H1 (cell line): ENCODE results near the gene TAF8. TPM values are rescaled to one million over a fixed set of nuclear protein-coding genes. Genes with fewer than 3 reads are reported as not detected.
A peak's percentile ranks its signal among the peaks of the same experiment; 100 is the strongest.

ENCODE experiments used
- CTCF ChIA-PET: fragments of 300-600 bp; sonication (Branson Sonifier 250); formaldehyde crosslinking; loops from one replicate; lab custom pipeline; 2021; ENCODE audit not compliant: partially characterized antibody; lab: Charles Lee
- POLR2A ChIA-PET: fragments of 300-600 bp; sonication (Branson Sonifier 250); formaldehyde crosslinking; loops from one replicate; lab custom pipeline; 2021; ENCODE audit warnings: inconsistent platforms; ENCODE audit not compliant: partially characterized antibody; lab: Charles Lee
- DNase-seq, 2 experiments: peaks; one replicate each; pipeline versions ENCODE4 v3.0.0 to v3.0.0-alpha.2; 2010 to 2022; ENCODE audit warnings: low spot score in 2 of 2, low read depth in 1 of 2, mixed read lengths in 1 of 2
- FAIRE-seq: peaks from 2 replicates; lab custom pipeline; 2011; peaks lifted over from hg19 to GRCh38; lab: Jason Lieb, UNC
- H2AFZ ChIP-seq: 2 replicates; pipeline ENCODE4 v1.8.1; 2012; ENCODE audit warnings: low read length, inconsistent platforms
- H2AK5ac ChIP-seq: 2 replicates; pipeline ENCODE4 v1.6.1; 2013; ENCODE audit warnings: low read depth, low read length
- H2BK120ac ChIP-seq: replicated peaks from 2 replicates; pipeline ENCODE3; 2013; ENCODE audit warnings: low read depth, low read length, inconsistent platforms
- H2BK12ac ChIP-seq: 2 replicates; pipeline ENCODE4 v1.6.1; 2013; ENCODE audit warnings: low read depth, low read length
- H2BK15ac ChIP-seq: 2 replicates; pipeline ENCODE4 v1.6.1; 2013; ENCODE audit warnings: low read length
- H2BK20ac ChIP-seq: 2 replicates; pipeline ENCODE4 v1.6.1; 2013; ENCODE audit warnings: low read length
- H2BK5ac ChIP-seq: 2 replicates; pipeline ENCODE4 v1.6.1; 2013; ENCODE audit warnings: low read depth, low read length
- H3K14ac ChIP-seq: 2 replicates; pipeline ENCODE4 v1.6.1; 2013; ENCODE audit warnings: inconsistent platforms; ENCODE audit not compliant: insufficient read length
- H3K18ac ChIP-seq: 2 replicates; pipeline ENCODE4 v1.6.1; 2013; ENCODE audit warnings: low read length; ENCODE audit errors: extremely low read depth
- H3K23ac ChIP-seq: 2 replicates; pipeline ENCODE4 v1.6.1; 2013; ENCODE audit warnings: inconsistent platforms; ENCODE audit not compliant: insufficient read length
- H3K23me2 ChIP-seq: 2 replicates; pipeline ENCODE4 v1.6.1; 2013; ENCODE audit warnings: low read depth, low read length
- H3K27ac ChIP-seq: 2 replicates; pipeline ENCODE4 v1.6.1; 2011; ENCODE audit warnings: low read depth, low read length, inconsistent platforms
- H3K27me3 ChIP-seq, 4 experiments: replicated peaks in 1 of 4; 1 replicate in 1 of 4; 2 replicates in 3 of 4; pipeline versions ENCODE4 v1.6.1 to v1.8.1; 2011 to 2013; ENCODE audit warnings: low read length in 3 of 4, mild to moderate bottlenecking in 3 of 4, inconsistent platforms in 2 of 4, mixed read lengths in 2 of 4, moderate library complexity in 1 of 4; ENCODE audit not compliant: control insufficient read depth in 3 of 4, insufficient read depth in 3 of 4; ENCODE audit errors: extremely low read depth in 1 of 4
- H3K36me3 ChIP-seq, 4 experiments: 2 replicates each; pipeline versions ENCODE4 v1.6.1 to v1.8.1; 2011 to 2013; ENCODE audit warnings: mild to moderate bottlenecking in 4 of 4, low read length in 3 of 4, moderate library complexity in 2 of 4, control low read depth in 1 of 4, inconsistent platforms in 1 of 4; ENCODE audit not compliant: insufficient read depth in 4 of 4, control insufficient read depth in 2 of 4
- H3K4ac ChIP-seq: replicated peaks from 2 replicates; pipeline ENCODE3; 2013; ENCODE audit warnings: low read length, low read depth, mixed read lengths, inconsistent platforms; ENCODE audit not compliant: insufficient read length
- H3K4me1 ChIP-seq, 4 experiments: replicated peaks in 1 of 4; 1 replicate in 1 of 4; 2 replicates in 3 of 4; pipeline versions ENCODE4 v1.6.1 to v1.8.1; 2011 to 2013; ENCODE audit warnings: low read length in 3 of 4, inconsistent platforms in 2 of 4, mixed read lengths in 1 of 4; ENCODE audit not compliant: insufficient read depth in 4 of 4, control insufficient read depth in 3 of 4
- H3K4me2 ChIP-seq, 2 experiments: 2 replicates each; pipeline versions ENCODE4 v1.6.1 to v1.8.1; 2011 to 2013; ENCODE audit warnings: low read depth in 2 of 2, low read length in 2 of 2, control low read depth in 1 of 2, inconsistent platforms in 1 of 2, mild to moderate bottlenecking in 1 of 2; ENCODE audit not compliant: insufficient read depth in 1 of 2
- H3K4me3 ChIP-seq, 4 experiments: fragments of 200-600, 300-600 bp in 1 of 4; sonication (generic), shearing (Covaris generic), sonication (Bioruptor Twin) in 1 of 4; 2 replicates each; pipeline versions ENCODE4 v1.5.1 to v1.8.1; 2011 to 2016; ENCODE audit warnings: low read length in 4 of 4, low read depth in 3 of 4, control low read depth in 2 of 4, inconsistent platforms in 2 of 4, mild to moderate bottlenecking in 2 of 4, mixed read lengths in 1 of 4, moderate library complexity in 1 of 4; ENCODE audit not compliant: insufficient read depth in 2 of 4; ENCODE audit errors: extremely low read depth in 1 of 4
- H3K56ac ChIP-seq: replicated peaks from 2 replicates; pipeline ENCODE3; 2013; ENCODE audit warnings: low read depth, mild to moderate bottlenecking, mixed read lengths, low read length, inconsistent platforms; ENCODE audit not compliant: insufficient read length
- H3K79me1 ChIP-seq: 2 replicates; pipeline ENCODE4 v1.6.1; 2013; ENCODE audit warnings: low read depth, low read length, control low read depth
- H3K79me2 ChIP-seq, 2 experiments: 2 replicates each; pipeline versions ENCODE4 v1.6.1 to v1.8.1; 2012 to 2013; ENCODE audit warnings: low read length in 2 of 2, mild to moderate bottlenecking in 2 of 2, inconsistent platforms in 1 of 2; ENCODE audit not compliant: insufficient read depth in 2 of 2, control insufficient read depth in 1 of 2
- H3K9ac ChIP-seq, 4 experiments: replicated peaks in 1 of 4; 1 replicate in 1 of 4; 2 replicates in 3 of 4; pipeline versions ENCODE4 v1.6.1 to v1.8.1; 2011 to 2013; ENCODE audit warnings: low read depth in 3 of 4, low read length in 3 of 4, control low read depth in 2 of 4, mild to moderate bottlenecking in 2 of 4, moderate library complexity in 2 of 4, inconsistent platforms in 1 of 4; ENCODE audit errors: extremely low read depth in 1 of 4
- H3K9me3 ChIP-seq, 2 experiments: 2 replicates each; pipeline versions ENCODE4 v1.6.1 to v1.8.1; 2012 to 2013; ENCODE audit warnings: mild to moderate bottlenecking in 2 of 2, moderate library complexity in 2 of 2, control low read depth in 1 of 2, inconsistent platforms in 1 of 2, low read depth in 1 of 2, low read length in 1 of 2, mixed read lengths in 1 of 2; ENCODE audit not compliant: insufficient read depth in 2 of 2
- H4K20me1 ChIP-seq, 2 experiments: replicated peaks in 1 of 2; 2 replicates each; pipeline versions ENCODE3 to v1.8.1; 2011 to 2013; ENCODE audit warnings: inconsistent platforms in 2 of 2, low read length in 2 of 2, mild to moderate bottlenecking in 1 of 2; ENCODE audit not compliant: insufficient read depth in 2 of 2, control insufficient read depth in 1 of 2
- H4K5ac ChIP-seq: 2 replicates; pipeline ENCODE4 v1.6.1; 2013; ENCODE audit warnings: low read length, low read depth, mixed read lengths, inconsistent platforms; ENCODE audit not compliant: insufficient read length
- H4K8ac ChIP-seq: 2 replicates; pipeline ENCODE4 v1.8.0; 2013; ENCODE audit warnings: mild to moderate bottlenecking, moderate library complexity, low read length, inconsistent platforms; ENCODE audit not compliant: insufficient read depth; ENCODE audit errors: extremely low read depth
- H4K91ac ChIP-seq: replicated peaks from 2 replicates; pipeline ENCODE3; 2013; ENCODE audit warnings: low read length, mixed read lengths, inconsistent platforms; ENCODE audit not compliant: insufficient read length
- CBX8 ChIP-seq: fragments of 300-800, 300-1000 bp; sonication (generic); IDR thresholded peaks from 2 replicates; pipeline ENCODE4 v1.7.1; 2016; ENCODE audit warnings: low read depth, low read length, borderline replicate concordance
- CHD1 ChIP-seq: IDR thresholded peaks from 2 replicates; pipeline ENCODE4 v1.6.1; 2012; ENCODE audit warnings: low read depth, low read length, improper control_type of control experiment
- CHD2 ChIP-seq: IDR thresholded peaks from 2 replicates; pipeline ENCODE4 v1.6.1; 2012; ENCODE audit warnings: low read length, improper control_type of control experiment
- EP300 ChIP-seq, 2 experiments: IDR thresholded peaks; 1 replicate in 1 of 2; 2 replicates in 1 of 2; pipeline ENCODE4 v1.6.1; 2011 to 2012; ENCODE audit warnings: low read depth in 2 of 2, low read length in 2 of 2, mild to moderate bottlenecking in 2 of 2, borderline replicate concordance in 1 of 2, inconsistent platforms in 1 of 2, moderate library complexity in 1 of 2
- HDAC2 ChIP-seq, 2 experiments: fragments of 300-600 bp in 1 of 2; sonication (generic) in 1 of 2; IDR thresholded peaks; 2 replicates each; pipeline ENCODE4 v1.6.1; 2011 to 2012; ENCODE audit warnings: low read depth in 2 of 2, low read length in 2 of 2, mild to moderate bottlenecking in 2 of 2, moderate library complexity in 2 of 2, borderline replicate concordance in 1 of 2, inconsistent platforms in 1 of 2
- KDM5A ChIP-seq: fragments of 200-600 bp; IDR thresholded peaks from 2 replicates; pipeline ENCODE4 v1.7.1; 2012; ENCODE audit warnings: mild to moderate bottlenecking, low read length, inconsistent platforms, mixed read lengths
- PHF8 ChIP-seq: fragments of 200-600 bp; sonication (generic); conservative IDR thresholded peaks from 2 replicates; pipeline ENCODE4 v1.7.1; 2012; ENCODE audit warnings: low read depth, mild to moderate bottlenecking, inconsistent platforms, low read length, moderate library complexity
- RBBP5 ChIP-seq: IDR thresholded peaks from 2 replicates; pipeline ENCODE4 v1.7.1; 2012; ENCODE audit warnings: low read depth, mild to moderate bottlenecking, inconsistent platforms, low read length, moderate library complexity, borderline replicate concordance
- SAP30 ChIP-seq: fragments of 300-600 bp; sonication (generic); IDR thresholded peaks from 2 replicates; pipeline ENCODE4 v1.7.1; 2012; ENCODE audit warnings: low read length, moderate library complexity, mild to moderate bottlenecking, inconsistent platforms; ENCODE audit not compliant: insufficient read depth, insufficient replicate concordance
- TAF1 ChIP-seq: IDR thresholded peaks from 2 replicates; pipeline ENCODE4 v1.6.1; 2011; ENCODE audit warnings: mild to moderate bottlenecking, low read depth, low read length
- ZNF274 ChIP-seq: IDR thresholded peaks from 2 replicates; pipeline ENCODE4 v1.7.0; 2012; ENCODE audit warnings: low read length, borderline replicate concordance; ENCODE audit errors: extremely low read depth
- WGBS, 2 experiments: shearing (Covaris generic) in 1 of 2; methylation state at CpG; one replicate each; pipeline versions ENCODE4 v1.1.6 to v1.1.7; 2013 to 2015; ENCODE audit warnings: low lambda C conversion rate in 2 of 2, mixed read lengths in 2 of 2, inconsistent platforms in 1 of 2, low coverage in 1 of 2, missing lambda C conversion rate in 1 of 2; ENCODE audit not compliant: insufficient replicate concordance in 2 of 2, insufficient coverage in 1 of 2, insufficient read length in 1 of 2; ENCODE audit errors: extremely low coverage in 1 of 2, missing lambda C conversion rate in 1 of 2; 5-methylcytosine and 5-hydroxymethylcytosine counted together
- polyA plus RNA-seq, 7 experiments: library from polyadenylated mRNA; depleted of rRNA in 3 of 7; stranded (reverse) in 5 of 7; unstranded in 2 of 7; fragments of >200 nt in 5 of 7; fragments of 200-250 nt in 2 of 7; gene quantifications; 1 replicate in 5 of 7; 2 replicates in 1 of 7; 4 replicates in 1 of 7; pipeline versions ENCODE4 v1.2.1 to v1.2.3, GENCODE V29; 2011 to 2013; ENCODE audit warnings: missing spikeins in 2 of 7, mixed read lengths in 2 of 7
- total RNA-seq: library from RNA; stranded (reverse); fragmentation: NEBNext Ultra II Directional; extraction: Animal tissue kit (Norgen Biotek cat#: 25700); gene quantifications from 2 replicates; pipeline ENCODE4 v1.2.1, GENCODE V29; 2021

Gene TAF8
- total and polyA plus RNA-seq, 2 of the 8 experiments (the other 6 are each of a cell fraction or from before 2014, with no cell fraction given), result 32.2 to 34.0 TPM

DNA sequence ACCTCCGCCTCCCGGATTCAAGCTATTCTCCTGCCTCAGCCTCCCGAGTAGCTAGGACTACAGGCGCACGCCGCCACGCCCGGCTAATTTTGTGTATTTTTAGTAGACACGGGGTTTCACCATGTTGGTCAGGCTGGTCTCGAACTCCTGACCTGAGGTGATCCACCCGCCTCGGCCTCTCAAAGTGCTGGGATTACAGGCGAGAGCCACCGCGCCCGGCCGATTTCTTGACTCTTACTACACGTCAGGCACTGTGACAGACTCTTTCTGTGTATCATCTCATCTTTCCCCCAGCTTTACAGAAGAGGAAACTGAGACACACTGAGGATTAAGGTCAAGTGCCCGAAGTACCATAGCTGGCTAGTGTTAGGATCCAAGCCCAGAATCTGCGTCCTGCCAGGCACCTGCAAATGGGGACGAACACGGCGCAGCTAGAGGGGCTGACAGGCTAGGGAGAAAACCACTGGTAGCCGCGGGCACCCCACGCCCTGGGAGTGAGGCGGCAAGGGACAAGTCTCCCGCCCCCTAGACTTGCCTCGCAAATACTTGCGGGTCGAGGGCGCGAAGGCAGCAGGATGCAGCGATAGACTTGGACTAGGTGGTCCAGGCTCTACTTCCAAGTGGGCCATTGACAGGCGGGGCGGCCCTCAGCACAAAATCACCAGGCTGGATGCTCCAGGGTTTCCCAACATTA lies 1.1 kb upstream of the TAF8 start:
- H2BK15ac ChIP-seq, result peak overlapping the region; percentile 40; the same call in 1 of the 2 replicates
- DNase-seq, result no peak
- TF ChIP-seq TAF1, result no peak
- TF ChIP-seq EP300 (IDR thresholded peaks at IDR 0.05; ENCODE audit: borderline replicate concordance in 1 of 2, low read depth in 2 of 2, low read length in 2 of 2), result no peak
- TF ChIP-seq HDAC2 (IDR thresholded peaks at IDR 0.05; ENCODE audit: borderline replicate concordance in 1 of 2, low read depth in 2 of 2, low read length in 2 of 2), result no peak
- no peak for TF ChIP-seq ZNF274
- TF ChIP-seq CHD1, result no peak
- no peak for TF ChIP-seq RBBP5
- TF ChIP-seq SAP30, result no peak
- no peak for TF ChIP-seq KDM5A
- TF ChIP-seq PHF8, result no peak
- TF ChIP-seq CBX8, result no peak
- TF ChIP-seq CHD2, result no peak

More for the DNA sequence above, 1.1 kb upstream of the TAF8 start:
- H3K79me1 ChIP-seq, result no peaks in the 10 kb centered on the region
- H2BK20ac ChIP-seq, result 0 out of 2 replicates have a peak overlapping the region, but pooled peaks have one; percentile 18
- H3K23ac ChIP-seq, result no peak overlapping the region
- ChIA-PET CTCF (interaction anchor here (1.0 to 11.7 kb wide), 12 partner anchors 18 to 263 kb away, joined by 3 to 219 read pairs (median 4); partner anchors contain the start of genes CCND3 and TOMM6), POLR2A (interaction anchor here (0.7 to 15.0 kb wide), 26 partner anchors 10 to 275 kb away, joined by 3 to 157 read pairs (median 4); partner anchors contain the start of genes BYSL, C6orf132, CCND3 and MED20)
- H4K5ac ChIP-seq, result no peak overlapping the region
- peaks cover 0 to 6% of the 10 kb centered on the region in 2 experiments; a peak in 1 of 4 replicates for H3K79me2 ChIP-seq
- H4K20me1 ChIP-seq, result peaks cover 2 to 9% of the 10 kb centered on the region in 2 experiments
- no peak overlapping the region for H3K9ac ChIP-seq
- no peak overlapping the region for H3K18ac ChIP-seq
- H2AK5ac ChIP-seq, result no peak overlapping the region
- H3K23me2 ChIP-seq, result peaks cover 10% of the 10 kb centered on the region
- no peak overlapping the region for H3K27ac ChIP-seq
- no peak overlapping the region for H3K14ac ChIP-seq
- peak overlapping the region; percentile 22 for H4K91ac ChIP-seq
- H3K9me3 ChIP-seq, result no peaks in the 10 kb centered on the region
- H2AFZ ChIP-seq, result no peak overlapping the region
- H3K4me2 ChIP-seq, result peak overlapping the region; percentile 82 to 93; a peak in 3 of 4 replicates
- no peak overlapping the region for H3K56ac ChIP-seq
- no peak for FAIRE-seq
- peaks cover 13 to 16% (median 14%) of the 10 kb centered on the region in 4 experiments for H3K4me1 ChIP-seq
- peak overlapping the region; percentile 85; the same call in 1 of the 2 replicates for H2BK12ac ChIP-seq
- H3K4me3 ChIP-seq, result peak overlapping the region; percentile 62 to 86 (median 77); a peak in 4 of 8 replicates
- H3K4ac ChIP-seq, result no peak overlapping the region
- H2BK120ac ChIP-seq, result no peak overlapping the region
- no peak overlapping the region for H2BK5ac ChIP-seq
- peaks cover 40 to 56% (median 50%) of the 10 kb centered on the region in 4 experiments for H3K27me3 ChIP-seq
- H4K8ac ChIP-seq, result no peak overlapping the region; the same call in 1 of the 2 replicates
- peaks cover 0 to 11% (median 6%) of the 10 kb centered on the region in 4 experiments; a peak in 5 of 8 replicates for H3K36me3 ChIP-seq
- WGBS, 2 experiments, result 79% methylated on average over 36 of the region's 36 CpGs; no CpG with 5 or more reads in 1 of the 2 experiments
